ENCODE results near the gene CINP.
"Not testable (repeated sequence)": the region's sequence is repeated elsewhere in the genome, so short reads cannot be mapped to it uniquely, and the experiment has no call there.

The CINP gene

GRCh38 chr14:102342238-102342637, 20.5 kb downstream of the CINP start:
- no peaks in the 10 kb centered on the region for H3K4me1 Mint-ChIP-seq (ENCODE audit: low read depth)
- H3K9me3 Mint-ChIP-seq (ENCODE audit: low read depth), result no peaks in the 10 kb centered on the region
- no peaks in the 10 kb centered on the region for H3K27me3 Mint-ChIP-seq
- no peak overlapping the region for H3K4me3 Mint-ChIP-seq
- H3K36me3 Mint-ChIP-seq, result peaks cover 4% of the 10 kb centered on the region
- H3K27ac Mint-ChIP-seq, result no peak overlapping the region

GRCh38 chr14:102341566-102341965, 21.1 kb downstream of the CINP start:
- Mint-ChIP-seq H3K9me3 (ENCODE audit: low read depth) (no peaks in the 10 kb centered on the region), H3K27ac (no peak overlapping the region)

GRCh38 chr14:102338724-102339123, 24.0 kb downstream of the CINP start:
- Mint-ChIP-seq H3K9me3 (ENCODE audit: low read depth) (no peaks in the 10 kb centered on the region), H3K4me3 (no peak overlapping the region), H3K27me3 (no peaks in the 10 kb centered on the region), H3K27ac (no peak overlapping the region), H3K36me3 (peaks cover 6% of the 10 kb centered on the region), H3K4me1 (ENCODE audit: low read depth) (no peaks in the 10 kb centered on the region)

More at GRCh38 chr14:102341566-102341965, 21.1 kb downstream of the CINP start:
- Mint-ChIP-seq H3K36me3 (peaks cover 4% of the 10 kb centered on the region), H3K27me3 (no peaks in the 10 kb centered on the region), H3K4me1 (ENCODE audit: low read depth) (no peaks in the 10 kb centered on the region), H3K4me3 (no peak overlapping the region)

- H3K36me3 Mint-ChIP-seq, result peaks cover 6% of the 10 kb centered on the region
- no peak overlapping the region for H3K4me3 Mint-ChIP-seq
- H3K4me1 Mint-ChIP-seq (ENCODE audit: low read depth), result no peaks in the 10 kb centered on the region
- H3K9me3 Mint-ChIP-seq (ENCODE audit: low read depth), result no peaks in the 10 kb centered on the region
- no peaks in the 10 kb centered on the region for H3K27me3 Mint-ChIP-seq
- H3K27ac Mint-ChIP-seq, result no peak overlapping the region
Observed at GRCh38 chr14:102335163-102335562, 27.5 kb downstream of the CINP start.

- peaks cover 6% of the 10 kb centered on the region for H3K36me3 Mint-ChIP-seq
- H3K9me3 Mint-ChIP-seq (ENCODE audit: low read depth), result no peaks in the 10 kb centered on the region
- no peak overlapping the region for H3K4me3 Mint-ChIP-seq
- no peak overlapping the region for H3K27ac Mint-ChIP-seq
- H3K27me3 Mint-ChIP-seq, result no peaks in the 10 kb centered on the region
- no peaks in the 10 kb centered on the region for H3K4me1 Mint-ChIP-seq (ENCODE audit: low read depth)
Observed at GRCh38 chr14:102333795-102334705, 28.6 kb downstream of the CINP start.

- no peak overlapping the region for H3K27ac Mint-ChIP-seq
- no peaks in the 10 kb centered on the region for H3K27me3 Mint-ChIP-seq
- H3K36me3 Mint-ChIP-seq, result peaks cover 9% of the 10 kb centered on the region
- no peaks in the 10 kb centered on the region for H3K9me3 Mint-ChIP-seq (ENCODE audit: low read depth)
- peaks cover 3% of the 10 kb centered on the region for H3K4me1 Mint-ChIP-seq (ENCODE audit: low read depth)
- no peak overlapping the region for H3K4me3 Mint-ChIP-seq
Observed at GRCh38 chr14:102333390-102333789, 29.3 kb downstream of the CINP start.

- Mint-ChIP-seq H3K27ac (no peak overlapping the region), H3K9me3 (ENCODE audit: low read depth) (no peaks in the 10 kb centered on the region), H3K4me1 (ENCODE audit: low read depth) (peaks cover 4% of the 10 kb centered on the region), H3K36me3 (peaks cover 8% of the 10 kb centered on the region), H3K4me3 (no peak overlapping the region), H3K27me3 (no peaks in the 10 kb centered on the region)
Observed at GRCh38 chr14:102330806-102331205, 31.9 kb downstream of the CINP start.

- H3K4me3 Mint-ChIP-seq; H3K27me3 Mint-ChIP-seq; H3K4me1 Mint-ChIP-seq (ENCODE audit: low read depth); H3K36me3 Mint-ChIP-seq; H3K9me3 Mint-ChIP-seq (ENCODE audit: low read depth); H3K27ac Mint-ChIP-seq: not testable (repeated sequence)
Observed at GRCh38 chr14:102329381-102329780, 33.3 kb downstream of the CINP start.

GRCh38 chr14:102326583-102326982, 36.1 kb downstream of the CINP start:
- no peak overlapping the region for H3K27ac Mint-ChIP-seq
- no peak overlapping the region for H3K4me3 Mint-ChIP-seq
- H3K4me1 Mint-ChIP-seq (ENCODE audit: low read depth), result peaks cover 13% of the 10 kb centered on the region
- H3K27me3 Mint-ChIP-seq, result no peaks in the 10 kb centered on the region
- H3K36me3 Mint-ChIP-seq, result peaks cover 6% of the 10 kb centered on the region
- H3K9me3 Mint-ChIP-seq (ENCODE audit: low read depth), result no peaks in the 10 kb centered on the region

- H3K27ac Mint-ChIP-seq, result no peak overlapping the region
- H3K4me3 Mint-ChIP-seq, result no peak overlapping the region
- peaks cover 6% of the 10 kb centered on the region for H3K36me3 Mint-ChIP-seq
Observed at GRCh38 chr14:102325791-102326345, 36.8 kb downstream of the CINP start.

GRCh38 chr14:102323102-102323501, 39.6 kb downstream of the CINP start:
- peaks cover 2% of the 10 kb centered on the region for H3K36me3 Mint-ChIP-seq
- no peaks in the 10 kb centered on the region for H3K9me3 Mint-ChIP-seq (ENCODE audit: low read depth)
- peaks cover 28% of the 10 kb centered on the region for H3K4me1 Mint-ChIP-seq (ENCODE audit: low read depth)
- peak overlapping the region; percentile 54 for H3K27ac Mint-ChIP-seq
- H3K4me3 Mint-ChIP-seq, result peak overlapping the region; percentile 41
- no peaks in the 10 kb centered on the region for H3K27me3 Mint-ChIP-seq

More at GRCh38 chr14:102325791-102326345, 36.8 kb downstream of the CINP start:
- Mint-ChIP-seq H3K9me3 (ENCODE audit: low read depth) (no peaks in the 10 kb centered on the region), H3K27me3 (no peaks in the 10 kb centered on the region), H3K4me1 (ENCODE audit: low read depth) (peaks cover 16% of the 10 kb centered on the region)

GRCh38 chr14:102321456-102322422, 41.0 kb downstream of the CINP start:
- Mint-ChIP-seq H3K36me3 (peaks cover 2% of the 10 kb centered on the region), H3K9me3 (ENCODE audit: low read depth) (no peaks in the 10 kb centered on the region), H3K4me3 (peak overlapping the region; percentile 92), H3K27ac (peak overlapping the region; percentile 61), H3K4me1 (ENCODE audit: low read depth) (peaks cover 41% of the 10 kb centered on the region), H3K27me3 (no peaks in the 10 kb centered on the region)

- Mint-ChIP-seq H3K4me3 (peak overlapping the region; percentile 92), H3K27ac (peak overlapping the region; percentile 93), H3K27me3 (no peaks in the 10 kb centered on the region), H3K36me3 (no peaks in the 10 kb centered on the region), H3K4me1 (ENCODE audit: low read depth) (peaks cover 49% of the 10 kb centered on the region), H3K9me3 (ENCODE audit: low read depth) (no peaks in the 10 kb centered on the region)
Observed at GRCh38 chr14:102320671-102321455, 41.8 kb downstream of the CINP start.

- peak overlapping the region; percentile 92 for H3K4me3 Mint-ChIP-seq
- peak overlapping the region; percentile 93 for H3K27ac Mint-ChIP-seq
- H3K36me3 Mint-ChIP-seq, result no peaks in the 10 kb centered on the region
- no peaks in the 10 kb centered on the region for H3K9me3 Mint-ChIP-seq (ENCODE audit: low read depth)
- H3K27me3 Mint-ChIP-seq, result no peaks in the 10 kb centered on the region
- peaks cover 49% of the 10 kb centered on the region for H3K4me1 Mint-ChIP-seq (ENCODE audit: low read depth)
Observed at GRCh38 chr14:102320033-102320660, 42.5 kb downstream of the CINP start.

Data from activated naive CD8-positive, alpha-beta T cell (primary cell).